ENCODE data around the gene NADSYN1.

DNA sequence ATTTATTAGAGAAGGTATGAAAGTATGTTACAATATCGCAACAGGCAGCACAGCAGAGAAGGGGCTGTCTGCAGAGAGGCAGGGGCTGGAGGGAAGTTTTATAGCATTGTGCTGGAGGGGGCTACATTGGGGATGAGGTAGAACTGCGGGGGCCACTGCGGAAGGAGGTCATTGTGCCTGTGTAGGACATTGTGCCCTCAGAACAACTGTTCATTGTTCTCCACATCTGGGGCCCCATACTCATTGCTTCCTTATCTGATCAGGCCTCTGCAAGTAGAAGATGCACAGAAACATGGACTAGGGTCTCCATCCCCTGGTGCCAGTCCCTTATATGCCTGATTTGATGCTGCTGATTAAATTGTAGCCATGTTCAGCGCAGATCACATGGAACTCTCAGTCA, 12.1 kb downstream of the NADSYN1 start:
- TF ChIP-seq, protein P1, sequence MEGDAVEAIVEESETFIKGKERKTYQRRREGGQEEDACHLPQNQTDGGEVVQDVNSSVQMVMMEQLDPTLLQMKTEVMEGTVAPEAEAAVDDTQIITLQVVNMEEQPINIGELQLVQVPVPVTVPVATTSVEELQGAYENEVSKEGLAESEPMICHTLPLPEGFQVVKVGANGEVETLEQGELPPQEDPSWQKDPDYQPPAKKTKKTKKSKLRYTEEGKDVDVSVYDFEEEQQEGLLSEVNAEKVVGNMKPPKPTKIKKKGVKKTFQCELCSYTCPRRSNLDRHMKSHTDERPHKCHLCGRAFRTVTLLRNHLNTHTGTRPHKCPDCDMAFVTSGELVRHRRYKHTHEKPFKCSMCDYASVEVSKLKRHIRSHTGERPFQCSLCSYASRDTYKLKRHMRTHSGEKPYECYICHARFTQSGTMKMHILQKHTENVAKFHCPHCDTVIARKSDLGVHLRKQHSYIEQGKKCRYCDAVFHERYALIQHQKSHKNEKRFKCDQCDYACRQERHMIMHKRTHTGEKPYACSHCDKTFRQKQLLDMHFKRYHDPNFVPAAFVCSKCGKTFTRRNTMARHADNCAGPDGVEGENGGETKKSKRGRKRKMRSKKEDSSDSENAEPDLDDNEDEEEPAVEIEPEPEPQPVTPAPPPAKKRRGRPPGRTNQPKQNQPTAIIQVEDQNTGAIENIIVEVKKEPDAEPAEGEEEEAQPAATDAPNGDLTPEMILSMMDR (IDR thresholded peaks at IDR 0.05; ENCODE audit: low read depth, low read length), result no peak
- TF ChIP-seq EZH2phosphoT487 (IDR thresholded peaks at IDR 0.05; ENCODE audit: low read depth), result no peak
